ENCODE results near the gene AFF3. TPM values are rescaled to one million over a fixed set of nuclear protein-coding genes. Genes with fewer than 3 reads are reported as not detected.
"Not testable (repeated sequence)": the region's sequence is repeated elsewhere in the genome, so short reads cannot be mapped to it uniquely, and the experiment has no call there.

Gene AFF3
- total RNA-seq, 3 donors from 2014 or later (not counting 1 experiment from before 2014, with no cell fraction given): 4.6 to 9.6 (median 5.6) TPM

- H3K27ac Mint-ChIP-seq; H3K4me1 Mint-ChIP-seq; ATAC-seq; H3K36me3 ChIP-seq (ENCODE audit: control insufficient read depth, insufficient read depth, low read length); H3K4me3 ChIP-seq (ENCODE audit: low read length); H3K36me3 Mint-ChIP-seq; H3K4me3 Mint-ChIP-seq; H3K27ac ChIP-seq (ENCODE audit: low read length); H3K4me1 ChIP-seq (ENCODE audit: control insufficient read depth, insufficient read depth, low read length); H3K9me3 ChIP-seq (ENCODE audit: control insufficient read depth, insufficient read depth, low read length); H3K9me3 Mint-ChIP-seq; H3K27me3 ChIP-seq (ENCODE audit: control insufficient read depth, insufficient read depth, low read length); DNase-seq; H3K27me3 Mint-ChIP-seq (ENCODE audit: low read depth in 2 of 2); intact Hi-C loops (cut with micrococcal nuclease): not testable (repeated sequence)
- WGBS (ENCODE audit: insufficient coverage): 0% methylated on average over 1 of the region's 10 CpGs
Observed at GRCh38 chr2:100095845-100096244, 46.5 kb downstream of the AFF3 start.

DNA sequence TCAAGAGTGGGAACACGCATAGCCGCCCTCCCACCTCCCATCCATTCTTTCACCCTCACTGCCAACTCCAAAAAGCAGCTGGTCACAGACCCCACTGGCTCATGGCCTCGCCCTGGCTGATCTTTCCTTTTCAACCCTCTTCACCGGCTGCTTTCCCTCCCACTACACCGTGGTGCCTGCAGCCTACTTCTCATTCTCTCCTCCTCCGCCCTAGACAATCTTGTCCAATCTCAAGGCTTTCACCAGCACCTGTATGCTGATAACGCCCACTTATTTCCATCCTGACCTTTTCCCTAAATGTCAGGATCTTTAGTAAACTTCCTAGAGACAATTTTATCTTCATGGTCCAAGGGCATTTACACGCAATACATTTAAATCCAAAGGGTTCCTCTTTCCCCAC lies 50.6 kb downstream of the AFF3 start:
- H3K27ac Mint-ChIP-seq; H3K9me3 ChIP-seq (ENCODE audit: control insufficient read depth, insufficient read depth, low read length); H3K27me3 Mint-ChIP-seq (ENCODE audit: low read depth in 2 of 2); H3K27ac ChIP-seq (ENCODE audit: low read length); DNase-seq; H3K4me1 Mint-ChIP-seq; H3K4me3 ChIP-seq (ENCODE audit: low read length); H3K36me3 Mint-ChIP-seq; H3K9me3 Mint-ChIP-seq; H3K27me3 ChIP-seq (ENCODE audit: control insufficient read depth, insufficient read depth, low read length); ATAC-seq; intact Hi-C loops (cut with micrococcal nuclease); H3K36me3 ChIP-seq (ENCODE audit: control insufficient read depth, insufficient read depth, low read length); H3K4me1 ChIP-seq (ENCODE audit: control insufficient read depth, insufficient read depth, low read length); H3K4me3 Mint-ChIP-seq: not testable (repeated sequence)
- WGBS (ENCODE audit: insufficient coverage): 92% methylated on average over 5 of the region's 8 CpGs

DNA sequence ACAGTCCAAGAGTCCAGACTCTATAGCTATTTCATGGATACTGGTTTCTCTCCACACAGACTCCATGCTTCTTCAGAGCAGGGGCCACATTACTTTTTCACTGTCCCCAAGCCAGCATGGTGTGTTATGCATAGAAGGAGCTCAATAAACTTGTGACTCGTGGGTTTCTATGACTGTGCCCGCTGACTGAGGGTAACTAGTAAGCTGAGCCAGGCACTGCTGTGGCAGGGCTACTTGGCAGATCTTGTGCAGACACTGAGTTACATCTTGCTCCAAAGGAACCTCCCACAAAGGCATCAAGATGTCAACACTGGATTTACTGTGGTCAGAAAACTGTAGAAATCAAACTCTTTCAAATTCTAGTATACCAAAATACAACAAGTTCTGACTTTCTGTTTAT lies 56.6 kb downstream of the AFF3 start:
- ATAC-seq; H3K27ac ChIP-seq (ENCODE audit: low read length); intact Hi-C loops (cut with micrococcal nuclease); H3K36me3 Mint-ChIP-seq; H3K27me3 ChIP-seq (ENCODE audit: control insufficient read depth, insufficient read depth, low read length); H3K4me3 ChIP-seq (ENCODE audit: low read length); H3K4me1 Mint-ChIP-seq; H3K27me3 Mint-ChIP-seq (ENCODE audit: low read depth in 2 of 2); H3K4me1 ChIP-seq (ENCODE audit: control insufficient read depth, insufficient read depth, low read length); H3K9me3 ChIP-seq (ENCODE audit: control insufficient read depth, insufficient read depth, low read length); H3K4me3 Mint-ChIP-seq; H3K9me3 Mint-ChIP-seq; H3K27ac Mint-ChIP-seq; H3K36me3 ChIP-seq (ENCODE audit: control insufficient read depth, insufficient read depth, low read length); DNase-seq: not testable (repeated sequence)
- no CpG with 5 or more reads among the region's 2 CpGs for WGBS (ENCODE audit: insufficient coverage)

DNA sequence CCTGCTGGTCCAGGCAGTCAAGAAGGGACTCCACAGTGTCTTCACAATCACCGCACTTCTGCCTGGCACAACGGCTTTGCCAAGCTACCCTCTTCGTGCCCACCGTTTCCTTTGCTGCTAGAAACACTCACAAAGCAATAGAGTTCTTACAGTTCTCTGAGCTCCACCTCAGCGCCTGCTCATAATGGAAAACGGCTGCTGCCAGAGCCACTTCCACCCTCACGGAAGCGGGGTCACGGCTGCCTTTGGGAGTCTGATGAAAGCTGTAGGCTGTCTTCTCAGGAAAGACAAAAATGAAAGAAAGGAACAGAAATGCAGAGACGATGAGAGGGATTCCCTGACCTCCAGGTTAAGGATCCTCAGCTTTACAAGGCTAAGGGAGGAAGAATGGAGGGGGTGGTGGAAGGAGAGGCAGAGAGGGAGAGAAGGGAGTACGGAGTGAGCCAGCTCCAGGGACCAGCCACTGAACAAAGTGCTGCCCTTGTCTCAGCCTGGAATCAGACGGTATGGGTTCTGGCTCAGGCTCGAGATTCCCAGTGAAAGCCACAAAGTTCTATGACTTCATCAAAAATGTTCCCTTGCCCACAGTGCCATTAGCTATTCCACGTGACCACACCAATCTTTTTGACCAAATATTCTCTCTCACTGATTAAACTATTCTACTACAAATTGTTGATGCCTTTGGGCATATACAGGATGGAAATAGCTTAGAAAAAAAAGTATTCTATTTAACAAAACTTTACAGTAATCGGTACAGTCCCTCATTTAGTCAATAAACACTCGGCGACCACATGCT lies 58.8 kb downstream of the AFF3 start:
- 95% methylated on average over 15 of the region's 17 CpGs for WGBS (ENCODE audit: insufficient coverage)
- H3K36me3 ChIP-seq (ENCODE audit: control insufficient read depth, insufficient read depth, low read length); H3K9me3 ChIP-seq (ENCODE audit: control insufficient read depth, insufficient read depth, low read length); intact Hi-C loops (cut with micrococcal nuclease); ATAC-seq; H3K27me3 ChIP-seq (ENCODE audit: control insufficient read depth, insufficient read depth, low read length); H3K4me1 Mint-ChIP-seq; H3K9me3 Mint-ChIP-seq; H3K36me3 Mint-ChIP-seq; DNase-seq; H3K4me3 Mint-ChIP-seq; H3K27ac Mint-ChIP-seq; H3K27me3 Mint-ChIP-seq (ENCODE audit: low read depth in 2 of 2); H3K4me3 ChIP-seq (ENCODE audit: low read length); H3K27ac ChIP-seq (ENCODE audit: low read length); H3K4me1 ChIP-seq (ENCODE audit: control insufficient read depth, insufficient read depth, low read length): not testable (repeated sequence)

DNA sequence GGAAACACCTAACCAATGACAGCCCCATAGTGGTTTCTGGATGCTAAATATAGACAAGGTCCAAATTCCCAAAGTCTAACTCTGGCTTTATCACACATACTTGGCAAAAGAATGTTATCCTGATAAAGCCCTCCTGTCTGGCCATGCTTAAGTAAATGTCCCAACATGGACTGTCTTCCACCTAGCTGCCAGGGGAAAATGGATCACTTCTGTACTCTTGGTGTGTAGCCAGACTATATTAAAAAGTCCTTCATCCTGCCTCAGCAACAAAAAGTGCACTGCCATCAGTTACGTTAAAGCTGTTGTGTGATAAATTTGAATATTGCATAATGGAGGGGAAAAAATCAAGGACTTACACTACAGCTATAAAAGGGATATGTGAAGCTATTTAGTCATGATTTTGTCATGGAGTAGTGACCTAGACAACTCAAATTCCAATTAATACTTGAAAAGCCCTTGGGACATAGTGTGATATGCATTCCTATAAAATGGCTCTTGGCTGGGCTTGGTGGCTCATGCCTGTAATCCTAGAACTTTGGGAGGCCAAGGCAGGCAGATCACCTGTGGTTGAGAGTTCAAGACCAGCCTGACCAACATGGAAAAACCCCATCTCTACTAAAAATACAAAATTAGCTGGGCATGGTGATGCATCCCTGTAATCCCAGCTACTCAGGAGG lies 60.0 kb downstream of the AFF3 start:
- not testable (repeated sequence) for H3K4me3 Mint-ChIP-seq

More for the DNA sequence above, 60.0 kb downstream of the AFF3 start:
- WGBS (ENCODE audit: insufficient coverage): no CpG with 5 or more reads among the region's 1 CpG
- H3K36me3 ChIP-seq (ENCODE audit: control insufficient read depth, insufficient read depth, low read length); H3K27me3 ChIP-seq (ENCODE audit: control insufficient read depth, insufficient read depth, low read length); H3K36me3 Mint-ChIP-seq; H3K4me1 ChIP-seq (ENCODE audit: control insufficient read depth, insufficient read depth, low read length); H3K9me3 ChIP-seq (ENCODE audit: control insufficient read depth, insufficient read depth, low read length); DNase-seq; H3K4me3 ChIP-seq (ENCODE audit: low read length); ATAC-seq; H3K27ac ChIP-seq (ENCODE audit: low read length); H3K9me3 Mint-ChIP-seq; intact Hi-C loops (cut with micrococcal nuclease); H3K4me1 Mint-ChIP-seq; H3K27me3 Mint-ChIP-seq (ENCODE audit: low read depth in 2 of 2); H3K27ac Mint-ChIP-seq: not testable (repeated sequence)

Data from natural killer cell (primary cell).